ENCODE data around the gene OMG.
"Not testable (repeated sequence)": the region's sequence is repeated elsewhere in the genome, so short reads cannot be mapped to it uniquely, and the experiment has no call there.

OMG gene, protein sequence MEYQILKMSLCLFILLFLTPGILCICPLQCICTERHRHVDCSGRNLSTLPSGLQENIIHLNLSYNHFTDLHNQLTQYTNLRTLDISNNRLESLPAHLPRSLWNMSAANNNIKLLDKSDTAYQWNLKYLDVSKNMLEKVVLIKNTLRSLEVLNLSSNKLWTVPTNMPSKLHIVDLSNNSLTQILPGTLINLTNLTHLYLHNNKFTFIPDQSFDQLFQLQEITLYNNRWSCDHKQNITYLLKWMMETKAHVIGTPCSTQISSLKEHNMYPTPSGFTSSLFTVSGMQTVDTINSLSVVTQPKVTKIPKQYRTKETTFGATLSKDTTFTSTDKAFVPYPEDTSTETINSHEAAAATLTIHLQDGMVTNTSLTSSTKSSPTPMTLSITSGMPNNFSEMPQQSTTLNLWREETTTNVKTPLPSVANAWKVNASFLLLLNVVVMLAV

DNA sequence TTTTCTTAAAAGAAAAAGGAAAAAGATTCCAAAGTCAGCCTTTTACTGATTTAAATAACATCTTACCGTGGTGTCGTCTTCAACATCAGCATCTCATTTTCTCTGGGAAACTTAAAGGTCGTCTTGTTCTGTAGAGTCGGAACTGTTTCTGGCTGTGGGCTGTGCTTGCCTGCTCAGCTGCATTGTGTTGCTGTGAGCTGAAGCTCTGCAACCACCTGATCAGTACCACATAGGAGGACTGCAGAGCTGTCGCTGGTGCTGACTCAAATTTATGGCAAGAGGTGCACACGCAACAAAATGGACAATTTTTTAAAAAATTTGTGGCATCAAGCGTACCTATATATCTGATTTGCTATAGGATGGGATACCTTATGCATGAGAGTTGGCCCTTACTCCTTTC is at the start of gene OMG:
Gene OMG, minus strand, starts transcription at position 150 of the 400 bp plus-strand sequence. CDS start 908 bp downstream, outside the sequence.
- DNase-seq = no peak

DNA sequence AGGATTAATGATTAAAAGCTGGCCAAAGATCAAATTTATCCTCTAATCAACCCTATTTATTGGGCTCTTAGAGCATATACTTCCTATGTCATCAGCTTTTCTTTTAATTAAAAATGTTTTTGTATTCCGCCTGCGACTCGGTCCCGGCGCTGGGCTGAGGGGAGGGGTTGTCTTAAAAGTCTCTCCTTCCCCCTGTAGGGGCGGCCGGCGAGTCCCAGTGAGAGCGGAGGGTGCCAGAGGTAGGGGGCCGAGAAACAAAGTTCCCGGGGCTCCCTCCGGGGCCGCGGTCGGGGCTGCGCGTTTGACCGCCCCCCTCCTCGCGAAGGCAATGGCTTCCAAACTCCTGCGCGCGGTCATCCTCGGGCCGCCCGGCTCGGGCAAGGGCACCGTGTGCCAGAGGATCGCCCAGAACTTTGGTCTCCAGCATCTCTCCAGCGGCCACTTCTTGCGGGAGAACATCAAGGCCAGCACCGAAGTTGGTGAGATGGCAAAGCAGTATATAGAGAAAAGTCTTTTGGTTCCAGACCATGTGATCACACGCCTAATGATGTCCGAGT is 48.2 kb upstream of the OMG start:
- DNase-seq = not testable (repeated sequence)

DNA sequence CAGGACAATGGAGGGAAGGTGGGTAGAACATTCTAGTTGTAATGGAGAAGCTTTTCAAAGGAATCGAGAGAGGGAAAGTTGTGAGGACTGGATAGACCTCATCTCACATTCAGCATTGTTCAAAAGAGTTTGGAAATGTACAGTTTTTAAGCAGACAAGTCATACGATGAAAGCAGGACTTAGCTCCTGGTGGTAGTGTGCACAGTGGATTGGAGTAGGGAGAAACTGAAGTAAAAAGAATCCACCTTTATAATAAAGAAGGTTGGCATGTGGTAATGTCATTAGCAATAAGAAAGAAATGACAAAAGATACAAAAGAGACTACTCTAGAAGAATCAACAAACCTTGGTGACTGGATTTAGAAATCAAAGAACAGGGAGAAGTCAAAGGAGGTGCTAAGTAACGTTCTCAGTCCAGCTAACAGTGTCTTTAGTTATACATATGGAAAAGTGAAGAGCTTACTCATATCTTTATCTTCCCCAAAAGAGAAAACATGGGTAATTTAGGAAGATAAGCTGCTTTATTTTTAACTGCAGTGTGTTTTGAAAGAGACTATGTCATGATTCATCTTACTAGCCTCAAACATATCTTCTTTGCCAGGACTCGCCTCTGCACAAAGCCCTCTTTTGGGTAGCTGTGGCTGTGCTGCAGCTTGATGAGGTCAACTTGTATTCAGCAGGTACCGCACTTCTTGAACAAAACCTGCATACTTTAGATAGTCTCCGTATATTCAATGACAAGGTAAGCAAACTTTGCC is 43.0 kb upstream of the OMG start:
- no peak for DNase-seq

DNA sequence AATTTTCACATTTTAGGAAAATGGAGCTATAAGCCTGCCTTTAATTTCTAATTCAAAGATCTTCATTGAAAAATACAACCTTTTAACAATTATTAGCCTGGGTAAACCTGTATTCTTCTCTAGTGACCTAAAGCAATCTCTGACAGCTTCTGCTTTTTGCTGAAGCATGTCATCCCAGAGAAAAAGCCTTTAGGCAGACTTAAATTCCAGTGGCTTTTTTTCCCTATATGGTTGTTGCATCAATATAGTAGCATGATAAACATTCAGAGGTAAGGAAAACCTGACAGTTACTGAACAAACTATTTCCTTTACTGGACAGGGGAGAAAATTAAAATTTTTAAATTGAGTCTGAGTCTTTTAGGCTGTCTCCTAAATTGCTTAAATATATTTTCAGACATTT is 32.2 kb upstream of the OMG start:
- DNase-seq = no peak

DNA sequence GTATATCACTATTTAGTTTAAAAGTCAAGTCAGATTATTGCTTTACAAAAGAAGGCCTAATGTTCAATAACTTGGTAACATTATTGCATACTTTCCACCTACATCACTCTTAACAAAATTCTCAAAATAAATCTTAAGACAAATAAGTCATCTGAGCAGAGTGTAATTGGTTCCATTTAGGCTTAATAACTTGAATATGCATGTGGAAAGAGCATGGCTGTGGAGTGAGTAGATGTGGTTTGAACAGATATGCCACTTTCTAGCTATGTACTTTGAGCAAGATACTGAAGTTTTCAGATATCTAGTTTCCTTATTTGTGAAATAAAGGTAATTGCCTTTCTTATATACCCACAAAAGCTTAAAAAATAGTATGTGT is 31.1 kb upstream of the OMG start:
- DNase-seq = no peak

DNA sequence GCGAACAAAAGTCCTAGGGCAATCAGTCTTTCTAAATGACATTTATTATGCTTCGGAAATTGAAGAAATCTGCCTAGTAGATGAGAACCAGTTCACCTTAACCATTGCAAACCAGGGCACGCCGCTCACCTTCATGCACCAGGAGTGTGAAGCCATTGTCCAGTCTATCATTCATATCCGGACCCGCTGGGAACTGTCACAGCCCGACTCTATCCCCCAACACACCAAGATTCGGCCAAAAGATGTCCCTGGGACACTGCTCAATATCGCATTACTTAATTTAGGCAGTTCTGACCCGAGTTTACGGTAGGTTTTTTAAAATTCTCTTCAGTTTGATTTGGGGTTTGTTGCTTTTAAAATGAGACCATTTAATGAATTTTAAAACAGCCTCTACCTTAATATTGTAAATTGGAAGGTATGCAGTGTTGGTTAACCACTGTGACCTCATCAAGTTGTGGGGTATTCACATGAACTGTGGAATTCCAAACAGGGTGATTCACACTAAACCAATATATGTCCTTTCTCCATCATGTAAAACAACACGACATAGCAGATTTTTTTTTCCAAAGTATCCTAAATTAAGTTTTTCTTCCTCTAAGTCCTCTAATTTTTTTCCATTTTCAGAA is 30.6 kb upstream of the OMG start:
- DNase-seq = no peak

DNA sequence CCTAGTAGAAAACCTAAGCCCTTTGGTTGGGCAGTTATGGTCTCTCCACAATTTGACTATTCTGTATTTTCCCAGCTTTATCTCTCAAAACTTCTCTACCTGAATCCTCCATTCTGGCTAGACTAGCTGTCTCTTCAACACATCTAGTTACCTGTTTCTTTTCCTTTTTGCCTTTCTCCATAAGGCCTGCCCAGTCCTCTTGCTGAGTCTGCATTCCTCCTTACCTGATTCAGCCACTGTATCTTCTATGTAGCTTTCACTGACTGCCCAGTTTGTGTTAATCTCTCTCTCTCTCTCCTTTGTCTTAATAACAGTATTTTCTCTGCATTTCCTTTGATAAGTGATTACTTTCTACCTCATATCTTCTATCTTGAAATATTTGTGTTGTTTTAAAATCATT is 26.5 kb upstream of the OMG start:
- DNase-seq = no peak

DNA sequence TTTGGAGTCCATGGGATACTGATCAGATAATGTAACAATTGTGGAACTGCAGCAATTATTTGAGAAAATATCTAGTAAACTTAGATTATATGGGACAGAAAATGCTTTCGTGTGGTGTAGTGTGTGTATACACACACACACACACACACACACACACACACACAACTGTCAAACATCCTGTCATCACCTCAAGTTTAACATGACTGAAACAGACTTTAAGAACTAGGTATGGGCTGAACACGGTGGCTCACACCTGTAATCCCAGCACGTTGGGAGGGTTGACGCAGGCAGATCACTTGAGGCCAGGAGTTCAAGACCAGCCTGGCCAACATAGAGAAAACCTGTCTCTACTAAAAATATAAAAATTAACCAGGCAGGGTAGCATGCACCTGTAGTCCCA is 24.9 kb upstream of the OMG start:
- no peak for DNase-seq

DNA sequence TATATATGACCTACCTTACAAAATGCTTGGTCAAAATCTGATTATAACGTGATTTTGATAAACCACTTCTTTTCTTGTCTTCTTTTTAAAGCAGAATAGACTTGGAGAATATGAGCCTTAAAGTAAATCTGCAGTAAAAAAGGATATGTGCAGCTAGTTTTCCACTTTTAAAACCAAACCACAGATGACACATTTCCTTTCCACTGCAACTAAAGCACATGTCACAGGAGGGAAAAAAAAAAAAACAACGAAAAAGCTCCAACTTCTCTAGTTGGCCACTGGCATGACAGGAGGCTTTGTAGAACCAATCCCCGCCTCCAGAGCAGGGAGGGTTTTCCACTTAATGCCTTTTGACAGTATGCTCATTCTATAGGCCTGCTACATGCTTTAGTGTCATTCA is 24.4 kb upstream of the OMG start, which contains the start of gene EVI2A:
Gene EVI2A, minus strand, starts transcription at position 142 of the 400 bp plus-strand sequence. CDS start 2,609 bp downstream, outside the sequence.
- no peak for DNase-seq

DNA sequence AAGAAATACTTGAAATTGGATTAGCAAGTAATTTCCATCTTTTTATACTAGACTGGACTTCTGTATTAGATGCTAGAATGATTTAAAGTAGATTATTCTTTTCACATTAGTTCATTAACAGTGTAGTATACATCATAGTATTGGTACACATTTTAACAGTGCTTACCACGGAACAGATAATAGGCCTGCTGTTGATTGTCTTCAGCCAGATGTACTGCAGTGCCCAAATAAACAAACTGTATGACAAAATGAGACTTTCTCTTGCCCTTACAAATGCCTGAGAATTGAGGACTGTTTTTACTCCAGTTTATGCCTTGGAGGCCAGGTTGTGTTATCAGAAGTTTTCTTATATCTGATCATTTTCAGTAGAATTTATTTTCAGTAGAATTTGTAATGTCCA is 23.8 kb upstream of the OMG start:
- no peak for DNase-seq

DNA sequence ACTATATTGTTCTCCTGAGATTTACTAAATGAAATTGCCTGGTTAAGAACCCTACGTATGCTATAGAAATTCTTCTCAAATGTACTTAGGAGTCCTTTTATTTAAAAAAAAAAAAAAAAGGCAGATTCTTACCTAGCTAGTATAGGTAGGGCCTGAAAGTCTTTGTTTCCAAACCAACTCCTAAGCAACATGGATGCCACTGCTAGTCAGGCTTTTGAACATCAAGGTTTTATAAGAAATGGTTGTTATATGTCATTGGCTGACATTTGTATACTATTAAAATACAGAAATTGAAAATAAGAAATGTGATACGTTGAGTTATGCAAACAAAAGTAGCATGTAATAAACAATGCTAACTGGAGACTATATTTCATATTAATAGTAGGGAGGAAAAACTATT is 23.2 kb upstream of the OMG start:
- no peak for DNase-seq

DNA sequence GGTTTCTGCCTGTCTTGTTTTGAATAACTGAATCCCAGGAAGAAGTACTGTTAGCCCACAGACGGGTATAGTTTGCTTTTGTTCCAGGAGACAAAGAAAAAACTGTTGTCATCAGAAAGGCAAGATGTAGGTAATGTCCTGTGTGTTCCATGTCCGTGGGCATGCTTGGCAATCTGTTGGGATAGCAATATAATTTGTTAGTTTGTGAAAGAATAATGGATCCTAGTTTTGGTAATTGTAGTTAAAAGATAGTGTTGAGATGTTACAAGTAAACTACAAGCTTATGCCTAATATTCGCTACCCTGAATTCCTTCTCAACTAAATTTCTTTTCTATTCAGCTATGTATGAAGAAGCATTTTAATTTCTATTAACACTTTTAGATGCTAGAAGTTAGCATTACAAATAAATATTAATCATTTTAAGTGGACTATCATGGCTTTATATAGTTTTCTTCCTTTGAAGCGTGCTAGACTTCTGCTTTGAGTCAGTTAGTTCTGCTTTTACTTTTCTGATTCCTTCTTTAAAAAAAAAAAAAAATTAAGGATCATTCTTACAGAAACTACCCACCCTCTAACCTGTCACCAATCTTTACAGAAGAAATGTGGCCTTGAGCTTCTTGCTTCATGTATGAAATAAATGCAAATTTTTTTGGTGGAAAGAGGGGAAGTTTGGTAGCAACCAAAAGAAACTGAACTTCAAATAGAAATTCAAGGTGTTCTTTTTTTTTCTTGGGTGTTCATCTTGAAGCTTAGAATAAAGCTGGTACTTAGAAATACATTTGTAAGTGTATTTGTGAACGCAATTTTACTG is 22.0 kb upstream of the OMG start:
- no peak for DNase-seq

DNA sequence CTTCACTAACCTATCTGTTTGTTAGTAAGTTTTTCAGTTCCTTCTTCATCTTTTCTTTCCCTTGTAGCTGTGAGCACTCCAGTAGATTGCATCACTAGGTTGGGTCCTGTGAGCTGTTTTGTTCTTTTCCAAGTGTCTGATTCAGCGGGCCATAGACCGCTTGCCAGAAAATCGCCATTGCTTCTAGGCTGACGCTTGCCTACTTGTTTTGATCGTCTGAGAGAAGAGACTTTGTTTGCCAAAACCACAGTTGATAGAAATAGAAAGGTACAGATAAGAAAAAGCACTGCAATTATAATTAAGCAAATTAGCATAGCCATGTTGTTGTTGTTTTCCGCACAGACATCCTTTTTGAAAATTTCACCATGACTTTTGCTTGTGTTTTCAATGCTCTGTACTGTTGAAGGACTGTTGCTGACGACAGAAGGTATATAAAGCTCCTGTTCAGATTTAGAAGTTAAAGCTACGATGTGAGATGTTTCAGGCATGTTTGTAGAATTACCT is 21.3 kb upstream of the OMG start:
- DNase-seq = no peak

DNA sequence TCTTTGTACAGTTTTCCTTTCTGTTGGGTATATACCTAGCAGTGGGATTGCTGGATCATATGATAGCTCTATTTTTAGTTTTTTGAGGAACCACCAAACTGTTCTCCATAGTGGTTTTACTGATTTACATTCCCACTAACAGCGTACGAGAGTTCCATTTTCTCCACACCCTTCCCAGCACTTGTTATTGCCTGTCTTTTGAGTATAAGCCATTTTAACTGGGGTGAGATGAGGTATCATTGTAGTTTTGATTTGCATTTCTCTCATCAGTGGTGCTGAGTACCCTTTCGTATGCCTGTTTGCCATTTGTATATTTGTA is 17.7 kb upstream of the OMG start:
- no peak for DNase-seq

DNA sequence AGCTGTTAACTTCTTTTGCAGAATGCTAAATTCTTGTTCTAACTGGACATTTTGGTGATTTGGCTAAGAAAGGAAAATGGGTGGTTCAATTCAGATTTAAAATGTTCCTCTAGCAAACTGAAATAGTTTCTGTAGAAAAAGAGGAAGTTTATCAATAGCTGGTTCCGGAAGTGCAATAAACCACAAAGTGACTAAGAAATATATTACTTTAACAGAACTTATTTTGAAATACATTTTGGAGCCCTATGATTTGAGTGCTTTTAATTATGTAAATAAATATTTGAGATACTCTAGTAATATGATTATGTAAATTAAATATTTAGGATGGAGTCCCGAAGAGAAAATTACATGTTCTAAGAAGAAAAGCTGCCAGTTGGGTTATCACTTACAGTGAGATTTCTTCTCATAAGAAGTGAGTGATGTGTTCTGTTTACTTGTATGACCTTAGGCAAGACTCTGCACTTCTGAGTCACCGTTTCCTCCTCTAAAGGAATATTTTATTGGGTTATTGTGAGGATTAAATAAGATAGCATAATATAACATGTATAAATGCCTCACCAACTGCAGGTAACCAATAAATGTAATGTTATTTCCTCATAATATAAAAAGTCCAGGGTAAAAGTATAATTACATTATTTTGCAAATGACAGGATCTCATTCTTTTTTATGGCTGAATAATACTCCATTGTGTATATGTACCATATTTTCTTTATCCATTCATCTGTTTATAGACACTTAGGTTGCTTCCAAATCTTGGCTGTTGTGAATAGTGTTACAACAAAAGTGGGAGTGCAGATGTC is 17.1 kb upstream of the OMG start, which contains the start of gene EVI2B:
Gene EVI2B, minus strand, starts transcription at position 73 of the 800 bp plus-strand sequence. CDS start 8,445 bp downstream, outside the sequence.
- no peak for DNase-seq

DNA sequence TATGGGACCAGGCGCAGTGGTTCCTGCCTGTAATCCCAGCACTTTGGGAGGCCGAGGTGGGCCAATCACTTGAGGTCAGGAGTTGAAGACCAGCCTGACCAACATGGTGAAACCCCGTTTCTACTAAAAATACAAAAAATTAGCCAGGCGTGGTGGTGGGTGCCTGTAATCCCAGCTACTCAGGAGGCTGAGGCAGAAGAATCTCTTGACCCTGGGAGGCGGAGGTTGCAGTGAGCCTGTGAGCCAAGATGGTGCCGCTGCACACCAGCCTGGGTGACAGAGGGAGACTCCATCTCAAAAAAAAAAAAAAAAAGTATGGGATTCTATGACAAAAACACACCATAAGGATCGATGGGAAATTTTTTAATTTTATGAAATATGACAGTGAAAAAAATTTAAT is 15.2 kb upstream of the OMG start:
- DNase-seq = not testable (repeated sequence)

DNA sequence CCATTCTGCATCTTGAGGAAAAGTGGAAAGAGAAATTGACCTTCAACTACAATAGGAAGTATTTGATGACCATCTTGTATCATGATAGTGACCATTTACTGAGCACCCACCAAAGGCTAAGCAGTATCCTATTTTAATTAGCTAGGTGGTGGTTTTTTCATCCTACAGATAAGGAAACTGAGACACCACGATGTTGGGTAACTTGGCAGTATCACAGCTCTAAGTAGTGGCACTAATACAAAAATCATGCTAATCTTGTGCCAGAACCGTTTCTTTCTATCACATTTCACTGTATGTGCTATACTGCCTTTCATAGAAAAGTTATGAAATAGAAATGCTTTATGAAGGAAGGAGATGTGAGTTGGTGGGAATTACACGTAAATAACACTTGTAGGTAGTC is 14.5 kb upstream of the OMG start:
- no peak for DNase-seq

DNA sequence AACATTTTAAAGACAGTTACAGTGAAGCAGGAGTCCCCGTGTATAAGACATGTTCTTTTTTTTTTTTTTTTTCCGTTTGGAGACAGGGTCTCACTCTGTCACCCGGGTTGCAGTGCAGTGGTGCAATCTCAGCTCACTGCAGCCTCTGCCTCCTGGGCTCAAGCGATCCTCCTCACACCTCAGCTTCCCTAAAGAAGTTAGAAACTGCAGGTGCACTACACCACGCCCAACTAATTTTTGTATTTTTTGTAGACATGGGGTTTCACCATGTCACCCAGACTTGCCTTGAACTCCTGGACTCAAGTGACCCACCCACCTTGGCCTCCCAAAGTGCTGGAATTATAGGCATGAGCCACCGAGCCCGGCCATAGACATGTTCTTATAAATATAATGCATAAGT is 13.8 kb upstream of the OMG start:
- no peak for DNase-seq

DNA sequence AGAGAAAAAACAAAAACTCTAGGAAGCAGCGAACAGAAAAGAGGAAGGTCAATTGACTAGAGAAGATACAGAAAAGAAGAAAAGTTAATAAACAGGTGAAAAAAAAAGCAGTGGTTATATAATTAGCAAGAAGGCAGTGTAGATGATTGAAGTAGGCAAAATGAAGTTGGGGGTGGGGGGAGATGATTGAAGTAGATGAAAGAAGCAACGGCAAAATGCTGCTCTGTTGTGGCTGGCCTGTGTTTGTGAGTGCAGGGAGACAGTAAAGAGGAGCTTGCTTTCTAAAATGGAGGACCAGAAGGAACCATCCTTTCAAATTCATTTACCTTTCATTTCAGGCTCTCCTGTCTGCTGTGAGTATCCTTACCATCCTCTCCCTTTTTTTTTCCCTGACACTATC is 13.2 kb upstream of the OMG start:
- no peak for DNase-seq

DNA sequence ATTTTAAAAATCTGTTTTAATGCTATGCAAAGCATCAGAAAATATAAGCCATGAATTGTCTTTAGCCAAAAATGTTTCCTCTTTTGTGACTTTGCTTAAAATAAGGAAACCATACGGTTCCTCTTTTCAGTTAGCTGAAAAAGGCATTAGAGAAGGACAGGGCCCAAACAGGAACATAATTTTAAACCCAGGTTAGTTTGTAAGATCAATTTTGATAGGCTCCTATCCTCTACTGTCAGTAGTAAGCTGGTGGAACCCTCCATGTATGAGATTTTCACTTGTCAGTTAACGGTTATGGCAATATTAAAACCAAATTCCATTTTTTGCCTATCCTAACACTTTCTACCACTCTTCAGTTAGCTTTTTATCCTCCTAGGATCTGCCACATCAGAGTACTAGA is 12.5 kb upstream of the OMG start:
- DNase-seq = no peak
